GM10266 (cell line): ENCODE data around the gene HDHD3.
A peak's percentile ranks its signal among the peaks of the same experiment; 100 is the strongest.

Experiments used
- DNase-seq: peaks from one replicate; pipeline ENCODE4 v3.0.0; 2012; ENCODE audit errors: extremely low spot score
- CTCF ChIP-seq: IDR thresholded peaks from 2 replicates; pipeline ENCODE4 v1.5.1; 2012; ENCODE audit warnings: mild to moderate bottlenecking, low read depth; ENCODE audit not compliant: control insufficient read depth, insufficient read depth; ENCODE audit errors: missing control alignments

HDHD3 gene

GRCh38 chr9:113340011-113340699 lies 36.6 kb downstream of the HDHD3 start, which contains the start of gene WDR31:
WDR31 (minus strand) TSS chr9:113340275; CDS start chr9:113332022, 8,253 bp downstream.
- TF ChIP-seq CTCF: no peak
- peak; percentile 91 for DNase-seq

GRCh38 chr9:113337714-113338113 lies 39.1 kb downstream of the HDHD3 start:
- no peak for TF ChIP-seq CTCF
- DNase-seq: no peak

GRCh38 chr9:113331780-113332179 lies 45.0 kb downstream of the HDHD3 start:
- no peak for DNase-seq
- no peak for TF ChIP-seq CTCF

- TF ChIP-seq CTCF: no peak
- no peak for DNase-seq
Measured at GRCh38 chr9:113328045-113328782, 48.6 kb downstream of the HDHD3 start.

GRCh38 chr9:113326230-113326629 lies 50.6 kb downstream of the HDHD3 start:
- TF ChIP-seq CTCF: no peak

More at GRCh38 chr9:113326230-113326629, 50.6 kb downstream of the HDHD3 start:
- no peak for DNase-seq
